ENCODE results near the gene RNF20.

DNA sequence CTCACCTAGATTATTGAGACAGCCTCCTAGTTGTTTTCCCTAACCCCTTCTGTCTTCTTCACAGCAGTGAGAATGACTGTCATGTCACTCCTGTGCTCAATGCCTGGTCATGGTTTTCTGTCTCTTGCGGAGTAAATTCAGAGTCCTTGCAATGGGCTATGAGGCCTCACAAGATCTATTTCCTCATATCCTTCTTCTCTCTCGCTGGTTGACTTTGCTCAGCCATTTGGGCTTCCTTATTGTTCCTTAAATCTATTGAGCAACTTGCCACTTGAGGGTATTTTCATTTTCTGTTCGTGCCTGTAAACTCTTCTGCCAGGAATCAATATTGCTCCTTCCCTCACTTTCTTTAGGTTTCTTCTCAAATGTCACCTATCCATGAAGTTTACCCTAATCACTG lies 52.1 kb downstream of the RNF20 start:
- TF ChIP-seq, protein P1, sequence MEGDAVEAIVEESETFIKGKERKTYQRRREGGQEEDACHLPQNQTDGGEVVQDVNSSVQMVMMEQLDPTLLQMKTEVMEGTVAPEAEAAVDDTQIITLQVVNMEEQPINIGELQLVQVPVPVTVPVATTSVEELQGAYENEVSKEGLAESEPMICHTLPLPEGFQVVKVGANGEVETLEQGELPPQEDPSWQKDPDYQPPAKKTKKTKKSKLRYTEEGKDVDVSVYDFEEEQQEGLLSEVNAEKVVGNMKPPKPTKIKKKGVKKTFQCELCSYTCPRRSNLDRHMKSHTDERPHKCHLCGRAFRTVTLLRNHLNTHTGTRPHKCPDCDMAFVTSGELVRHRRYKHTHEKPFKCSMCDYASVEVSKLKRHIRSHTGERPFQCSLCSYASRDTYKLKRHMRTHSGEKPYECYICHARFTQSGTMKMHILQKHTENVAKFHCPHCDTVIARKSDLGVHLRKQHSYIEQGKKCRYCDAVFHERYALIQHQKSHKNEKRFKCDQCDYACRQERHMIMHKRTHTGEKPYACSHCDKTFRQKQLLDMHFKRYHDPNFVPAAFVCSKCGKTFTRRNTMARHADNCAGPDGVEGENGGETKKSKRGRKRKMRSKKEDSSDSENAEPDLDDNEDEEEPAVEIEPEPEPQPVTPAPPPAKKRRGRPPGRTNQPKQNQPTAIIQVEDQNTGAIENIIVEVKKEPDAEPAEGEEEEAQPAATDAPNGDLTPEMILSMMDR (IDR thresholded peaks at IDR 0.05), result no peak
- TF ChIP-seq SMC3 (IDR thresholded peaks at IDR 0.05) (no peak), TP53 (CRISPR knock-in tag; IDR thresholded peaks at IDR 0.05) (no peak), POLR2A (IDR thresholded peaks at IDR 0.05; ENCODE audit: low read length) (no peak), FOSL2 (IDR thresholded peaks at IDR 0.05) (no peak), FOSL2 (CRISPR knock-in tag; IDR thresholded peaks at IDR 0.05) (no peak), MAX (IDR thresholded peaks at IDR 0.05) (no peak), CBX8 (IDR thresholded peaks at IDR 0.05) (no peak), CEBPB (IDR thresholded peaks at IDR 0.05) (no peak), USF2 (IDR thresholded peaks at IDR 0.05) (no peak), GATA3 (IDR thresholded peaks at IDR 0.05; ENCODE audit: borderline replicate concordance) (no peak), MYC (IDR thresholded peaks at IDR 0.05; ENCODE audit: borderline replicate concordance, low read length) (no peak), CBX2 (IDR thresholded peaks at IDR 0.05; ENCODE audit: borderline replicate concordance, low read depth) (no peak)
- TF ChIP-seq, protein P2, sequence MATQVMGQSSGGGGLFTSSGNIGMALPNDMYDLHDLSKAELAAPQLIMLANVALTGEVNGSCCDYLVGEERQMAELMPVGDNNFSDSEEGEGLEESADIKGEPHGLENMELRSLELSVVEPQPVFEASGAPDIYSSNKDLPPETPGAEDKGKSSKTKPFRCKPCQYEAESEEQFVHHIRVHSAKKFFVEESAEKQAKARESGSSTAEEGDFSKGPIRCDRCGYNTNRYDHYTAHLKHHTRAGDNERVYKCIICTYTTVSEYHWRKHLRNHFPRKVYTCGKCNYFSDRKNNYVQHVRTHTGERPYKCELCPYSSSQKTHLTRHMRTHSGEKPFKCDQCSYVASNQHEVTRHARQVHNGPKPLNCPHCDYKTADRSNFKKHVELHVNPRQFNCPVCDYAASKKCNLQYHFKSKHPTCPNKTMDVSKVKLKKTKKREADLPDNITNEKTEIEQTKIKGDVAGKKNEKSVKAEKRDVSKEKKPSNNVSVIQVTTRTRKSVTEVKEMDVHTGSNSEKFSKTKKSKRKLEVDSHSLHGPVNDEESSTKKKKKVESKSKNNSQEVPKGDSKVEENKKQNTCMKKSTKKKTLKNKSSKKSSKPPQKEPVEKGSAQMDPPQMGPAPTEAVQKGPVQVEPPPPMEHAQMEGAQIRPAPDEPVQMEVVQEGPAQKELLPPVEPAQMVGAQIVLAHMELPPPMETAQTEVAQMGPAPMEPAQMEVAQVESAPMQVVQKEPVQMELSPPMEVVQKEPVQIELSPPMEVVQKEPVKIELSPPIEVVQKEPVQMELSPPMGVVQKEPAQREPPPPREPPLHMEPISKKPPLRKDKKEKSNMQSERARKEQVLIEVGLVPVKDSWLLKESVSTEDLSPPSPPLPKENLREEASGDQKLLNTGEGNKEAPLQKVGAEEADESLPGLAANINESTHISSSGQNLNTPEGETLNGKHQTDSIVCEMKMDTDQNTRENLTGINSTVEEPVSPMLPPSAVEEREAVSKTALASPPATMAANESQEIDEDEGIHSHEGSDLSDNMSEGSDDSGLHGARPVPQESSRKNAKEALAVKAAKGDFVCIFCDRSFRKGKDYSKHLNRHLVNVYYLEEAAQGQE (IDR thresholded peaks at IDR 0.05), result no peak
